Measurements from ENCODE around the gene ELAVL1. TPM values are rescaled to one million over a fixed set of nuclear protein-coding genes. Genes with fewer than 3 reads are reported as not detected.

ELAVL1 gene
- total RNA-seq, 1 donor from 2014 or later, result 17.5 TPM

DNA sequence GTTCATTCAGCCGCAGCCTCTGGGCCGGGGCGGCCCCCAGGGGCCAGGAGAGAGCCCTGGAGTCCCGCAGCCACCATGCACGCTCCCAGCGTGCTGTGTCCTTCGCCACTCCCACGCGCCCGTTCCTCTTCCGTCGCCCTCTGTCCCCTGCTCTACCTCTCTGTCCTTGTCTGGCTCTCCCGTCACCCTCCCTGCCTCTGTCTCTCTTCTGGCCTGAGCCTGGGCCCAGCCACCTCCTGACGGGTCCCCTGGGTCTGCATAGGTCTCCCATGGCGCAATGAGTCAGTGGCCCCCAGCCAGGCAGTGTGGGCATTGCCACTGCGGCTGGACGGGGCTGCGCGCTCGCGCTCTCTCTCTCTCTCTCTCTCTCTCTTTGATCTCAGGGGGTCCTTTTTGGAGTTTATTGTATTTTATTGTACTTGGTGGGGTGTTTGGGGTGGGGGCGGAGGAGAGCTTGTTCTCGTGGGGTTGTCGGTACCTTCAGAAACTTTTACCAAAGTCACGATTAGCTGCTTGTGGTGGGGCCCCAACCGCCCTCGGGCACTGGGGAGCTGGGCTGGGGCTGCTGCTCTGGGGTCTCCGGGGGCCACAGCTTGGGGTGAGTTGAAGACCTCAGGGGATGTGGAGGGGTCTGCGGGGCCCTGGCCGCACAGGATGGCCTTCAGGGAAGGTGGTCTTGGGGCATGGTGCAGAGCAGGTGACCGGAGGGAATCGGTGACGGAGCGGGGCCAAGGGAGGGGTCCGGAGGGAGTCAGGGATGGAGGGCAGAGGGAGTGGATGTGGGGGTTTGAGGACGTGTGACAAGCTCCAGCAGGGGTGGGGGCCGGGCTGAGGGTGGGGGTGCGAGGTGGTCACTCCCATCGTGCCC is 92.5 kb downstream of the ELAVL1 start:
- DNase-seq (ENCODE audit: low read depth in 2 of 2), result no peak

DNA sequence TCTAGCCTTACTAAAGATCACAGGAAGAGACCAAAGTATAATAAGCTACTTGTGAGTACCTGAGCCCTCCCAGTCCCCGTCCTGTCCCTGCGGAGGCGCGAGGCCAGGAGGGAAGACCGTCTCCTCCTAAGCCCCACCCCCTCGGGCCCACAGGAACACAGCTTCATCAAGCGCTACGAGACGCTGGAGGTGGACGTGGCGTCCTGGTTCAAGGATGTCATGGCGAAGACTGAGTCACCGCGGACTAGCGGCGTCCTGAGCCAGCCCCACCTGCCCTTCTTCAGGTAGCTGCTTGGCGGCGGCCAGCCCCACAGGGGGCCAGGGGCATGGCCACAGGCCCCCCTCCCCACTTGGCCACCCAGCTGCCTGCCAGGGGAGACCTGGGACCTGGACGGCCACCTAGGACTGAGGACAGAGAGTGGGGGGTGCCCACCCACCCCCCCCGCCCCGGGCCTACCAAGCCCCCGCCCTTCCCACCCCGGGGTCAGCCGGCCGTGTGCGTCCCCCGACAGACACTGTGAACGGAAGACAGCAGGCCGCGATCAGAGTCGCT is 93.2 kb downstream of the ELAVL1 start:
- DNase-seq (ENCODE audit: low read depth in 2 of 2), result no peak

DNA sequence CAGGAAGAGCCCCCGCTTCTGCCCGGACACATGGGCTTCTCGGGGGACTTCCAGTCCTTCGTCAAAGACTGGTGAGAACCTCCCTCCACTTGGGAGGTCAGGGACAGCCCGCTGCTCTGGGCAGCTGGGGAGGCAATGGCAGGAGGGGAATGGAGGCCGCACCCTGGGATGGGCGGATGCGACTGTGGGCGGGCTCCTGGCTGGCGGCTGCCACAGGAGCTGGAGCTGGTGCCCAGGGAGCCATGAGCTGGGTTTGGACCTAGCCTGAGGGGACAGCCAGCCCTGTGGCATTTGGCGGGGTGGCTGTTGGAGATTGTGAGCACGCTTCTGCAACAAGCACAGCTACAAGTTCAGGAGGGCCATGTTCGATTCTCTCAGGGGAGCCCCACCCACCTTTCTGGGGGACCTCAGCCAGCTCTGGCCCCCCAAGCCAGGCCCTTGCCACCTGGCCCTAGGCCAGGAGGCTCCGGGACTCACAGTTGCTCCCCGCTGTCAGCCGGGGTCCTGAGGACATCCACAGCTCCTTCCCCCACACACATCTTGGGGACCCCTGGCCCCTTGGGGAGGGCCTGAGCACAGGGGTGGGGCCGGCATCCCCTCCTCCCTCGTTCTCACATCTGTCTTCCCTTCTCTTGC is 93.8 kb downstream of the ELAVL1 start:
- no peak for DNase-seq (ENCODE audit: low read depth in 2 of 2)

DNA sequence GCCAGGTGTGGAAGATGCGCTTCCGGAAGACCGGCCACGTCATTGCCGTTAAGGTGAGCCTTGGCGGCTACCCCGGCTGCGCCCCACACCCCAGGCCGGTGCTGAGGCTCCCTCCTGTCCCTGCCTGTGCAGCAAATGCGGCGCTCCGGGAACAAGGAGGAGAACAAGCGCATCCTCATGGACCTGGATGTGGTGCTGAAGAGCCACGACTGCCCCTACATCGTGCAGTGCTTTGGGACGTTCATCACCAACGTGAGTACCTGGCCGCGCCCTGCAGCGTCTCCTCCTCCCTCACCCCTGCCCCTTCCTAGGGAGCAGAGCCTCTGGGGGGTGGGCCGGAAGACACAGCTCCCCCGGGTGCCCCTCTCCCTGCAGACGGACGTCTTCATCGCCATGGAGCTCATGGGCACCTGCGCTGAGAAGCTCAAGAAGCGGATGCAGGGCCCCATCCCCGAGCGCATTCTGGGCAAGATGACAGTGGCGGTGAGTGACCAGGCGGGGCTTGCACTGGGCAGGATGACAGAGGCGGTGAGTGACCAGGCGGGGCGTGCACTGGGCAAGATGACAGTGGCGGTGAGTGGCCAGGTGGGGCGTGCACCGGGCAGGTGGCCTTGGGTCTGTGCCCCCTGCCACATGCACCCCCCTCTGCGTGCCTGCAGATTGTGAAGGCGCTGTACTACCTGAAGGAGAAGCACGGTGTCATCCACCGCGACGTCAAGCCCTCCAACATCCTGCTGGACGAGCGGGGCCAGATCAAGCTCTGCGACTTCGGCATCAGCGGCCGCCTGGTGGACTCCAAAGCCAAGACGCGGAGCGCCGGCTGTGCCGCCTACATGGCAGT is 94.9 kb downstream of the ELAVL1 start:
- DNase-seq (ENCODE audit: low read depth in 2 of 2), result no peak

DNA sequence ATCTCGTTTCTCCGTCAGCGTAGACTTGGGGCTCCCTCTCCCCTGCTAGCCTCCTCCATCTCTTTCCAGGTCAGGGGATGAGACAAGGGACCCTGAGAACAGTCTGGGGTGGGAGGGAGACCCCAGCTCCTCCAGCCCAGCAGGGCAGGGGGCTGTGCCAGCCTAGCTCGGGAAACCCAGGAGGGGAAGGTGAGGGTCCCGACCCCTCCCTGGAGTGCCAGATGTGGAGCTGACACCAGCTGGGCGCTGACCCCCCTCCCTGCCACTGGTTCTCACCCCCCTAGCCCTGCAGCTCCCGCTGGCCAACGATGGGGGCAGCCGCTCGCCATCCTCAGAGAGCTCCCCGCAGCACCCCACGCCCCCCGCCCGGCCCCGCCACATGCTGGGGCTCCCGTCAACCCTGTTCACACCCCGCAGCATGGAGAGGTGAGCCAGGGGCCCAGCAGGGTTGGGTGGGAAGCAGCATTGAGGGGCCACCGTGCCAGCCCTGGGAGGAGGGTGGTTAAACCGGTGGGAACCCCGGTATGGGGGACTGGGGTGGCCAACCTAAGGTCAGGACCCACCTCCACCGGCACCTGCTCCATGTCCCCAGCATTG is 95.9 kb downstream of the ELAVL1 start:
- no peak for DNase-seq (ENCODE audit: low read depth in 2 of 2)

DNA sequence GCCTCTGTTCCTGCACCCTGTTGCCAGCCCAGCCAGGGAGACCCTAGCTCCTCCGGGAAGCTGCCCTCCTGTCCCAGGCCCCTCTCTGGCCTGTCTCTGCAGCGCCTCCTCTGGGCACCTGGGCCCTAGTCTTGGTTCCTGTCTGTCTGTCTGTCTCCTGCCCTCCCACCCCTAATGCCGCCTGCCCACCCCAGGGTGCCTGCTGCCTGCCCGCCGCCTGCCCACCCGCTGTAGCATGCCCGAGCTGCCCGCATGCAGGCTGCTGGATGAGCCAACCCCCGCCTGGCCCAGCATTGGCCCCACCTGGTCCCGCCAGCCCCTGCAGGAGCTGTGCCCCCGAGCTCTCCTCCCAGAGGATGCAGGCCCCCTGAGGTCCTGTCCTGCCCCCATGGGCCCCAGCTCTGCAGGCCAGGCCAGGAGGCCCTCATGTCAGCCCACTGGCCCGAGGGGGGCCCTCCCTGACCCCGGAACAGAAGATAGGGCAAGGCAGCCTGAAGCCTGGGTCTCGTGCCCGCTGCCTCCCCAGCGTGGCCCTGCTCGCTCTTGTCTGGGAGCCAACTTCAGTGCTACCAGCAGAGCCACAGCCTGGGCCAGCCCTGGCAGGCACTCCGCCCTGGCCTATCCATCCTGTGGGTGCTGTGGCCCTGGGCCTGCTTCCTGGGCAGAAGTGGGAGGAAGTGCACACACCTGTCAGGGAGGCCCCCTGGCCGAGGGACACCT is 96.5 kb downstream of the ELAVL1 start:
- no peak for DNase-seq (ENCODE audit: low read depth in 2 of 2)

Other genes starting within 250 kb of the ELAVL1 start
- 8.5 and 15.3 TPM in 2 replicates for gene CLEC4M, start 242.4 kb downstream of the ELAVL1 start, total RNA-seq
- 7.0 and 7.9 TPM in 2 replicates for gene EVI5L, start 175.4 kb downstream of the ELAVL1 start, total RNA-seq
- gene PRR36, start 131.3 kb downstream of the ELAVL1 start, total RNA-seq, result not detected in 2 replicates
- gene LRRC8E, start 117.1 kb downstream of the ELAVL1 start, total RNA-seq, result under 0.01 and 0.65 TPM in 2 replicates
- gene MAP2K7, start 101.8 kb downstream of the ELAVL1 start, total RNA-seq, result 6.8 and 9.9 TPM in 2 replicates
- gene TGFBR3L, start 90.8 kb downstream of the ELAVL1 start, total RNA-seq, result under 0.01 TPM in 1 of 2 replicates, not detected in the other
- 4.4 and 4.8 TPM in 2 replicates for gene SNAPC2, start 85.3 kb downstream of the ELAVL1 start, total RNA-seq
- gene CTXN1, start 79.5 kb downstream of the ELAVL1 start, total RNA-seq, result 1.4 and 2.0 TPM in 2 replicates
- 22.9 and 28.2 TPM in 2 replicates for gene TIMM44, start 62.0 kb downstream of the ELAVL1 start, total RNA-seq
- not detected in 2 replicates for gene CCL25, start 47.1 kb upstream of the ELAVL1 start, total RNA-seq
- not detected in 2 replicates for gene FBN3, start 144.0 kb upstream of the ELAVL1 start, total RNA-seq
- 6.5 and 26.4 TPM in 2 replicates for gene CERS4, start 203.7 kb upstream of the ELAVL1 start, total RNA-seq

Data from lung microvascular endothelial cell (primary cell).